HG03039 (cell line): ENCODE data around the gene LRRC63.
"Not testable (repeated sequence)": the region's sequence is repeated elsewhere in the genome, so short reads cannot be mapped to it uniquely, and the experiment has no call there.

ENCODE experiments used
- ATAC-seq: cut with Tn5 transposase; IDR thresholded peaks from one replicate; pipeline ENCODE4 v1.9.1; 2021; ENCODE audit warnings: mild to moderate bottlenecking, moderate library complexity; ENCODE audit not compliant: unreplicated experiment

The LRRC63 gene, protein sequence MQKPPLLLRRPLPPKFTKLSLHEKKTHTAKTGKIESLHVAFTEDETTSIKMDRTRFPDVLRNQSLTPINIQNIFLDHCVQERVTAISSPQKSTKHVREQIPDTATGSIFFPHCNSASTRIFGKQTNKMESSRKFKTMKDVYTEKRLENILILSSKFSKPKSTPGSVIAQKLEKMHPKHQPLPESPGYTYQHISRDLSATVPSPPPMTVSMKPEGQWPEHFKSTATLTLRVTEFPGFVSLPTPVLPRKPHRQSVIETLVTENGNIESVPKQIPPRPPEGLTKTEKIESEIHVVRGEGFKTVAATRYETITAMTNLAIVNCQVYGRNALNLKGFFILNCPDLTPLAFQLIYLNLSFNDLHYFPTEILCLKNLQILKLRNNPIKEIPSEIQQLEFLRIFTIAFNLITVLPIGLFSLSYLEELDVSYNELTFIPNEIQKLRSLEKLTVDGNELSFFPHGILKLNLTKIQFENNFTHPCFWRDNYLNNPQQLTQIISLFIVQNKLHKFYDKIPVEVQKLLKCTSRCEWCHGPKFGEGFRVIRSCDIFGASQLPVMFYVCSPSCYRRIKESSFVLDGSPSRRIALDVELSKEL

DNA sequence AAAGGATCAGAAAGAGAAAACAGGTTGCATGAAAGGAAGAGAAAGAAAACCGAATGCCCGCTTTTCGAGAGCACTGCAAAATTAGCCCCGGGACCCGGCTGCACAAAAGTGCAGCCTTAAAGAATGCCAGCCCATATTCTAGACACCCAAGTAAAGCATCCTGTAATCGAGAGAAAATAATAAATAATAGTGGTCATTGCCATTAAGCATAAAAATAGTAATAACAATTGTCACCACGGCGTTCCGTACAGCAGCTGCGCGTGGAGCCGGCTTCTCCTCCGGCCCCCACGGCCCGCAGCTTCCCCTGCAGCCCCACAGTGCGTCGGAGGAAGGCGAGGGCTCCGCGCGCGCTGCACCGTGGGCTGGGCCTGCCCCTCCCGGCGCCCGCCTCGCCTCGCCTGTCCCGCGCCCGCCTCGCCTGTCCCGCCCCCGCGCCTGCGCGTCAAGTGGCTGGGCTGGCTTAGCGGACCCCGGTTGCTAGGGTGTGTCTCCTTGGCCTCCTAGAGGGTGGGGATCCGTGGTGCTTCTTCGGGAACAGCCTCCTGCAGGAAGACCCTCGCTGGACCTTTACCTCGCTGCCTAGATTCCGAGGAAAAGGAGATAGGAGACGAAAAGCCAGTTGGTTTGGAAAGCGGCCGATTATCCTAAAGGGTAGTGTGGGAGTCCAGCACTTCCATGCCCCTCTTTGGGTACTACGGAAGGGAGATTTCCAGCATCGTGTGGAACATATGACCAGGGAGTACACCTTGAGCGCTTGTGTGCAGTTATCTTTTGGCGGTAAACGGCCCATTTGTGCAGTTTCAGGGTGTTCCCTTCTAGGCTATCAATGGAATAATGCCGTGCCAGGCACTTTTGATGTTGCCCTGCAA, at the start of gene LRRC63:
Gene LRRC63 (plus strand): TSS at position 446 of the 869 bp plus-strand sequence. CDS start 1,107 bp downstream, outside the sequence.
- ATAC-seq: peak; percentile 95

DNA sequence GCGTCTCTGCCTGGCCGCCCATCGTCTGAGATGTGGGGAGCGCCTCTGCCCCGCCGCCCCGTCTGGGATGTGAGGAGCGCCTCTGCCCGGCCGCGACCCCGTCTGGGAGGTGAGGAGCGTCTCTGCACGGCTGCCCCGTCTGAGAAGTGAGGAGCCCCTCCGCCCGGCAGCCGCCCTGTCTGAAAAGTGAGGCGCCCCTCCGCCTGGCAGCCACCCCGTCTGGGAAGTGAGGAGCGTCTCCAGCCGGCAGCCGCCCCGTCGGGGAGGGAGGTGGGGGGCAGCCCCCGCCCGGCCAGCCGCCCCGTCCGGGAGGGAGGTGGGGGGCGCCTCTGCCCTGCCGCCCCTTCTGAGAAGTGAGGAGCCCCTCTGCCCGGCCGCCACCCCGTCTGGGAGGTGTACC, 49.0 kb upstream of the LRRC63 start:
- ATAC-seq: not testable (repeated sequence)

DNA sequence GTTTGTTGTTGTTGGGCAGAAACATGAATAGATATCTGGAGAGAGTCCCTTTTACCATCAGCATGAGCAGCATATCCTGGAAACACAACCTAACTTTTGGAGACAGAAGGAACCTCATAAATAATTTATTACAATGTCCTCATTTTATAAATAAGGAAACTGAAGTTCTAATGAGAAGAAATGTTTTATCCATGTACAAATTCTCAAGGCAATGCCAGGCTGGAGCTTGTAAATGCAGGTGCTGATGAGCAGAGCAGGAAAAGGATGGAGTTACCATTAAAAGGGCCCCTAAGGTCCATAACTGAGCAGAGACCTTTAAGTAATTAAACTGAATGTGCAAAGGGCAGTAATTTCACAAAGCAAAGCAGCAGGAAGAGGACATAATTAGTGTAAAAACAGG, 47.1 kb upstream of the LRRC63 start:
- no peak for ATAC-seq

DNA sequence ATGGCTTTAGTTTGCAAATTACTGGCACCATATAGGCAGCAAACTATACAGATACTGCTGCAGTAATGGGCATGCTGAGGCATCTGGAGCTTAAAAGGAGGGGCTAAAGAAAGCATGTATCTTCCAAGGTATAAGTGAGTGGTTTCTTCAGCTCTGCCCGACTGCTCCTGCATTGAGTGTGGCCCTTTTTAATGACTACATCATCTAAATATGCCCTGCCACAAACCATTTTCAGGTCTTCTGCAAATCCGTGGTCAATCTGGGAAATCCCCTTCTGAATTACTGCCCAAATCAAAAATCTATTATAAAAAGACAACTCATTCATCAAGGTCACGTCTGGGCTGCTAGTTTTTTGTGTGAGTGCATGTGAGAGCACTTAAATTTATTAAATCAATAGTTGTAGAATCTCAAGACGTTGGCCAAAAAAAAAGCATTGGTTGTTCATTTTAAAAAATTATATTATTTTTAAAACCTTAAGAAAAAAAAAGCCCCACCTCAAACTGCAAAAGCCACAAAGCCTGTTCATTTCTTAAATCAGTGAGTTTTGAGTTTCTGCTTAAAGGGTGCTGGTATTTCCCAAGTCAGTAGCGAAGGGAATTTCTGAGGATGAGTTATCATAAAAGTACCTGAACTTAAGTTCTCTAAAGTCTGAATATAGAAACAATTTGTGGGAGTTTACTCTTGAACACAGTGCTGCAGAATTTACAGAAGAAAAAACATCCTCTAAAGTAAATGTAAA, 46.1 kb upstream of the LRRC63 start:
- ATAC-seq: peak; percentile 32

DNA sequence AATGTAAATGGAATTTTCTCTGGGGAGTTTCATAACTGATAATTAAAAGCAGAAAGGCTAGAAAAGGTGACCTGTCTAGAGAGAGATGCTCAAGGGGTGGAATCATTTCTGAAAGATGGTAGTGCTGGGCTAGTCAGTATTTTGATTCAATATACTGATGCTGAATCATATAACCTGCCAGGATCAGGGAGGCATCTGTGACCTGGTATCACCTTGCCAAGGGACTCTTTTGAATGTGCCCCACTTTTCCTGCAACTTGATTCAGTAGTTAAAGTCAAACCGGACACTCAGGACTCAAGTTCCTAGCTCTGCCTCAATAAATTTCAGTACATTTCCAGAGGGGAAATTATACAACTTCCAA, 45.5 kb upstream of the LRRC63 start:
- no peak for ATAC-seq

DNA sequence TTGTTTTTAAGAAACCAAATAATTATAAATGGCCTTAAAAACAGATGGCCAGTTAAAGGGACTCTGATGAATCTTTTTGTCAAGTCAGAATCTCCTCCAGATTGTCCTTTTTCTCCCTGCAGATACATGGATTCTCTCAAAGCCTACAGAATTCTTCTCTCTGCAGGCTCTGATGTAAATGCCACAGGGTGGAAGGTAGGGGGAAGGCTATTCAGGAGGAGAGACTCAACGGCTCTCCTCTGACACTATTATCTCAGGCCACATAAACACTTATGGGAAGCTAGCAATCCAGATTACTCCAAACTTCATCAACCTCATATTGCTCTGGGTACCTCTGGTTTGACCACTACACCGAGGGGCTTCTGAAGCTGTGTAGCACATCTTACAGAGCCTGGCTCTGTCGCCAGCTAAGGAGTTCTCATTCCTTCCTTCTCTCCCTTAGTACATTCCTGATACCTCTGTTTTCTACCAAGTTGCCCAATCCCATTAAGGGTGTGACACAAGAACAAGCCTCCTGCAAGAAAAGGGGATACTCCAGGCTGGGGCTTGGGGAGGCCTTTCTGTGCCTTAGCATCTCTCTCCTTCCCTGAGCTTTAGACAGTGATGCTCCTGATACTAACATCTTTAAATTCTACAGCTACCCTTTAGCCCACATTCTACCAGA, 44.6 kb upstream of the LRRC63 start:
- no peak for ATAC-seq

DNA sequence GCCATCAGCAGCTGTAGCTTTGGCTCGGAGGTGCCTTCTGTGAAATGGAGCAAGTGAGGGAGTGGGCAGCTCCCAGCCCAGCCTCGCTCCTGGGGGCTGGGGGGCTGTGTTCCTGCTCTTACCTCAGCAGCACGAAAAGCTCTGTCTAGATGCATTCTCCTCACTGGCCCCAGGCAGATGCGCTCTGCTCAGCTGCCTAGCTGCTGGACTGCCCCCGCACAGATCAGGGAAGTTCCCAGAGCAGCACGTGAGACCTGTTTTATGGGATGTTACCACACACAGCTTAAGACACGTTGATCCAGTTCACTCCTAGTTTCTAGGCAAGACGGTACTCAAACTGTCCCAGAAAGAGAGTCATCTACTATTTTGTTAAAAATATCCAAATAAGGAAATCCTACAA, 43.4 kb upstream of the LRRC63 start:
- peak; percentile 39 for ATAC-seq

DNA sequence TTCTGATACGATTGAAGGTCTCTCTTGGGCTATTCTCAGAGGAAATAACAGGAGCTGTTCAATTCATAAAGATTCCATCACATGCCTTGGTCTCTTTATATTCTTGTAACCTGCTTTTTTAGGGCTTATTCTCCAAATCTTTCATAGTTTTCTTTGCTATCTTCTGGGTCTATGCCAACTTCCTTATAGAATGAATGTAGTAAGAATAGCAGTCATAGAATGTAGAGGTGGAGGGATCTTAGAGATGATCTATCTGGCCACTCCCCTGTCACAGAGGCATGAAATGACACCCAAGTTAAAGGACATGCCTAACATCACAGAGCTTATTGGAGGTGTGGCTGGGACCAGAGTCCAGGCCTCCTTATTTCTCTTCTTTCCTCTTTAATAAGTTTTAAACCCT, 42.9 kb upstream of the LRRC63 start:
- no peak for ATAC-seq

DNA sequence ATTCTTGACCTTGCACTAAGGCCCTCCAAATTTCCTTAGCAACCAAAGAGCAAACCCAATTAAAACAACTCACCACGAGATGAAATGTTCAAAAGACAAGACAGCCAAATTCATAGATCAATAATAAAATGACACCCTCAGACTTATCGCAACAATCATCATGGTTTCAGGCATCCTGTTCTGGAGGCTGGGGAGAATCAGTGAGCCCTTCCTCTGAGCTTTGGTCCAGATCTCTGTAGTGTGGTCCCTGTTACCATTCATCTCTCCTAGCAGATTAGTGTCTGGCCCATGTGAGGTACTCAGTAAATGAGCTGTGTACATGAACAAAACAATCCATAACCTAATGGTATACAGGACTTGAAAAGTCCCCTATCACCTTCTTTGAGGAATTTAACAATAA, 42.0 kb upstream of the LRRC63 start:
- ATAC-seq: no peak

DNA sequence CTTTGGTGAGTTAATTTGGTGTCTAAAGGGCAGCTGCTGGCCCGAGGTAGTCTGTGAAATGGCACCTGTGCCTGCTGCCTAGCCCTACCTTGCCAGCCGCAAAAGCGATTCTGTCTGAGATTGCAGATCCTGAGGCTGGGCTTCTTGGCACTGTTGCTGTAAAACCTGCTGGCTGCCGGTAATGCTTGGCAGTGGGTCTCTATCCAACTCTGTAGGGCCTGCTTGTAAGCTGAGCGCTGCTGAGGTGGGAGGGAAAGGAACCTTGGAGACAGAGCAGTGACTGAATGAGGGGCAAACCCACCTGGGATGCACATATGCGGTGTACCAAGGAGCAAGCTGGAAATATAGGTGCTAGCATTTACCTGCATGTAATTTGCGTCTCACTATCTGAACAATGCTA, 41.5 kb upstream of the LRRC63 start:
- ATAC-seq: no peak

DNA sequence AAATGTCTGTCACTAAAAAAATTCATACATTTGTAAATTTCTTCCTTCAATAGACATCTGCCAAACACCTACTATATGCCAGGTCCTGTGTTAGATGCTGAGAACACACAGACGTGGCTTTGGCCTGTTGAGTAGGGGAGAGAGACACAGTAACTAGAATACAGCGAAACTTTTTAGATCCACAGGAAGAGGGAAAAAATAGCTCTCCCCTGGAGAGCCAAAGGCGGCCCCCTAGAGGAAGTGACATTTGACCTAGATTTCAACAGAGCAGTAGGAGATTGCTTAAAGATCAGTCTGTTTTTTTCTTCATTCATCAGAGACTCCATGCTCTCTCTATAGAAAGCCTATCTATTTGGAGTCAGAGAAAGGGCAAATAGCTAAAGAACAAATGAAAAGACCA, 41.0 kb upstream of the LRRC63 start:
- ATAC-seq: no peak

DNA sequence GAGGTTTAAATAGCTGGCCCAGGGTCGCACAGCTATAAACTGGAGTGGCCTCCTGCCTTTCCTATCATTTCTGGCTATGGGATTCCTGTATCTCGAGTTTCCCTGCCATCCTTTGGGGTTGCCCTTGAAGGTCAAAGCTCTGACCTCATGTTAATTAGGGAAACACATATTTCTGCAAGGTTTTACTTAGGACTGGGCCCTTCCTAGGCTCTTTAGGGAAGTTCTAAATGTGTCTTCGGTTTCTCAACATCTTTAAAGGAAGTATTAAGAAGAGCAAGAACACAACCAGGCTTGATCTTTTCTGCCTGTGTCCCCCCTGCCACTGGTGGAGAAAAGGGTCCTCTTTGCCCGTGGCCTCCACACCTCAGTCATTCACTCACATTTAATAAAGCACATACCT, 40.5 kb upstream of the LRRC63 start:
- ATAC-seq: no peak

DNA sequence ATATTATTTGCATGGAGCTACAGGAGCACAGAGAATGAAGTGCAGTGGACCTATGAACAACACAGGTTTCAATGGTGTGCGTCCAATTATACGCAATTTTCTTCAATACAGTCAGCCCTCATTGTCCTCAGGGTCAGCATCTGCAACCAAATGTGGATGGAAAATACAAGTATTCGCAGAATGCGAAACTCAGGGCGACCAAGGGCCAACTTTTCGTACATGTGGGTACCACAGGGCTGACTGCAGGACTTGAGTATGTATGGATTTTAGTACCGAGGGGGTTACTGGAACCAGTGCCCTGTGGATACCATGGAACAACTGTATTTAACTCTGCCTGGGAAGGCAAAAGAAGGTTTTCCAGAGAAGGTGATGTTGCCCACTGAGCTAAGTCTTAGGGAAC, 40.0 kb upstream of the LRRC63 start:
- no peak for ATAC-seq

DNA sequence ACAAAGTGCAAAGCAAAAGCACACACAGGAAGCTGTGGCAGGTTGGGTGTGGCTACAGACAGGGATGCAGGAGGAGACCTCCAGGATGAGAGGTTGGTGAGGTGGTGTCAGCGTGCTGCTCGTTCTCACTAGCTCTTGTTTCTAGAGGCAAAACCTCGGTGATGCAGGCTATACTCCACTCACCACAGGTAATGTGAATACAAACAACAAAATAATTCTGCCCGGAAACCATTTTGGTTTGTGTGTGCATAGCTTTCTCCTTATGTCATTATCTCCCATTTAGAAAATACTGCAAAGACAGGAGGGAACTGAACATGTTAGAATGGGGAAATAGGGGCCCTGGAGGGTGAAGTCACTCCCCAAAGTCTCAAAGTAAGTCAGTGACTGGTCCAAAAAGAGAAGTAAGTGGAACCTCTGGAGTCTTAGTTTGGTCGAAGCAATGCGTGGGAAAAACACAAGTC, 39.2 kb upstream of the LRRC63 start:
- no peak for ATAC-seq

DNA sequence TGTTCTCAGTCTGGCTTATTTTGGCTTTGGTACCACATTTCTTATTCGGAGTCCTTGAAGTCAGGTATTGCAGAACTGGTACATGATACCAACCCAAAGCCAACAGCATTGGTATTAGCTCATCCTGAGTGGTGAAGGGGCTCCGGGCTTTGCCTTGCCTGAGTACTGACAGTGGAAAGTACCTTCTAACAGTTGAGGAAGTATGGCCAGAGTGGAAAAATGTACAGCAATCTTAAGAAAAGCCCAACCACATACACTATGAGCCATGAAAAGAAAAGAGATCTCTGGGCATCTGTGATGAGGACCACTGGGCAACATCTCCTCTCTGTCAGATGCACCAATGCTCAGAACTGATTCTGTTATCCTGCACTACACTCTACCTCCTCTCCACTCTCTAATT, 38.1 kb upstream of the LRRC63 start:
- peak; percentile 34 for ATAC-seq

DNA sequence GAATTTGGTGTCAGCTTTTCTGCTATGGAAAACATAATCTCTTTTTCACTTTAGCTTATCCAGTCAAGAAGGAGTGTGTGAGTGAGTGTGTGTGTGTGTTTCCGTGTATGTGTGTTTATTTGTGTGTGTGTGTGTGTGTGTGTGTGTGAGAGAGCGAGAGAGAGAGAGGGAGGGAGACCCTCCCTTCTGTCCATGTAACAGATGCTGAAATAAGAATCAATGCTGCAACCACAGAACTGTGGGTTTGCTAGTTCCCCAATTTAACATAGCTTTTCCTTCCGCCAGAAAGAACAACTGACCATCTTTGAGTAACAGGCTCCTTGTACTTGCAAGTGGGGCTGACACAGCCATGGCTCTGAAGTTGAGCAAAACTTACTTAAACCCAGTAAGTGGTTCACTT, 35.0 kb upstream of the LRRC63 start:
- ATAC-seq: peak; percentile 28

DNA sequence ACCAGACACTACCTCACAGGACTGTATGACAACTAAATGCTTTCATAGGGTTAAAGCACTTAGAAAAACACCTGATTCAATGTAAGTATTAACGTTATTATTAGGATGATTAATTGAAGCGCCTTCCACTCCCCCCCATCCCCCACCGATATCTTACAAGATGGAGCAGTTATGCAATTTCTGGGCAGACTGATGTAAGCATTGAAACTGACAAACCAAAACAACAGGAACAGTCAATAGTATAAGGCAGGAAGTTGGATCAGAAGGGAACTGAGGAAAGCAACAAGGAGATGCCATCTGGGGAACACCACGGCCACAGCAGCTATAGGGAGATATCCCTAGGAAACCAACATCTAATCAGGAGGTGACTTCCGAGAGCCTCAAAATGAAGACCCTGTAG, 33.6 kb upstream of the LRRC63 start:
- ATAC-seq: no peak

DNA sequence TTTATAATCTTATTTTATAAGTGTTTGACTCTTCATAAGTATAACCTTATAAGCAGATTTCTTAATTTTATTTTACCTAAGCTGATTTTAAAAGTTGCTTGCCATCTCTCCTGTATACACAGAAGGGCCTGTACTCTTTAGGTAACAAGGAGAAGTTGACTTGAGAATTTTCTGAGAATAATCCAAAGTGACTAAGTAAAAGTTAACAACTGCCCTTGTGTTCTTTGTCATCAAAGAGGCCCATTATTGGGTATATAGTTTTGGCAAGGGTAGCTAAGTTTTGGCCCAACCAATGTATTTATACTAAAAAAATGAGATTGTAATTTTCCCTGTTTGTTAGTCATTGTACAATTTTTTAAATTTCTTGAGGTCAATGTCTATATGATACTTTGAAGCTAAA, 32.9 kb upstream of the LRRC63 start:
- ATAC-seq: no peak

DNA sequence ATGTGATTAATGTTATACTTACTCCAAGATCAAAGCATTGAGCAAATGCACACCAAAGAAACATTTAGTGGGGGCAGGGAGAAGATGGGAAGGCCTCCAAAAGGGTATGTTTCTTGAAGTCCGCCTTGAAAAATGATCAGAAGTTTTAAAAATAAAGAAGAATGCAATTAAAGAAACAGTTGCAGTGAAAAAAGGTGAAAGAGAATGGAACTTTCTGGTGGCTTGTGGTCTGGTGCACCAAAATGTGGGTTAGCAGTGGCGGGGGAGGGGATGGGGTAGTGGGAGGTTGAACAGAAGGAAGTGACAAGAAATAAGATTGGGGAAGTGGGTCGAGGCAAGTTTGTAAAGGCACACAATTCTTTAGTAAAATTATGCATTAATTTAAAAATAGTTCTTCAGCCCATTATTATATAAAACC, 32.2 kb upstream of the LRRC63 start:
- no peak for ATAC-seq

DNA sequence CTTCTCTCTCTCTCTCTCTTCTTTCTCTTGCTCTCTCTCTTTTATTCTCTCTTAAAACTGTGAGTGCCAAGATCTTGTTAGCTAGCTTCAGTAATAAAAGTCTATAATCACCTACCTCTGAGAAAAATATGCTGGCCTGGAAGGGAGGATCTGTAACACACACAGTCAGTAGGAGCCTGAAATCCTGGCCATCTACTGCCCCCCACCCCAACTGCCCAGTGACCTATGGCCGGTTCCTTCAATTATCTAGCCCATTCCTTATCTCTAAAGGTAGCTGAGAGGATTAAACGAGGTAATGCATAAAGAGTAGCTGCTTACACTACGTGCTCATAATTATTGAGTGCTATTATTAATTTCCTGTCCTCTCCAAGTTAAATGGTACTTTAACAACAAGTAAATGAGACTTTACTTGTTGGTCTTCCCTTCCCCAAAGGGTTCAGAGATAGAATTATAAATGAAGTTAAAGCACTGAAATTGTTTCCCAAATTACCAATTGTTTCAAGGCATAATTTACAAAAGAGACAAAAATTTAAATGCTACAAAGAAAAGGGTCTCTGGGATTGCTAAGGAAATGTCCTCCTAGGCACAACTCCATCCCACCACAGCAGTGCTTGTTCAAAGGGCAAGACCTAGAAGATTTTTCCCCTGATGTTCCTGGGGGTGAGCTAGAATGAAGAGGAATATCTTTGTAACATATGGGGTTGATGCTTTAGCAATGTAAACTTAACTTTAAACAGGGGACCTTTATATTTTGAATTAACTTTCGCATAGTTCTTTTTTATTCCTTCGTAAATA, 31.6 kb upstream of the LRRC63 start:
- ATAC-seq: no peak
